Fibroblast of skin of left biceps (primary cell): ENCODE measurements around the gene PARD3B.

ENCODE experiments used
- DNase-seq, 2 experiments: peaks; one replicate each; pipeline ENCODE4 v3.0.0-alpha.2; 2013; ENCODE audit warnings: low read depth in 2 of 2

Gene PARD3B

DNA sequence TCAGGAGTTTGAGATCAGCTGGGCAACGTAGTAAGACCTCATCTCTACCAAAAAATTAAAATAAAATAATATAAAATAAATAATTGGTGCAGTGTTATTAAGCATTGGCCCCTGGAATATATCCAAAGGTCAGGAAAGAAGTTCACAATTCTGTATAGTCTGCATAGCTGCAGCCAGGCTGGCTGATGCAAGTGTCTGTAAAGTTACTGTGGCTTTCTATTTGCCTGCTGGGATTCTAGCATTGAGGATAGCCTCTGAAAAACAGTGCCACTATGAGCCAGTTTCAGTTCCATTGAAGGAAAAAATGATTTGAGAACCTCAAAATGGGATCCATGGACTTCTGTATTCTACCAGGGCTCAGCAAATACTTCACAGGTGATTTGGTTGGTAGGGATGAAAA, 208.6 kb downstream of the PARD3B start:
- peak; percentile 36 to 50 for DNase-seq

DNA sequence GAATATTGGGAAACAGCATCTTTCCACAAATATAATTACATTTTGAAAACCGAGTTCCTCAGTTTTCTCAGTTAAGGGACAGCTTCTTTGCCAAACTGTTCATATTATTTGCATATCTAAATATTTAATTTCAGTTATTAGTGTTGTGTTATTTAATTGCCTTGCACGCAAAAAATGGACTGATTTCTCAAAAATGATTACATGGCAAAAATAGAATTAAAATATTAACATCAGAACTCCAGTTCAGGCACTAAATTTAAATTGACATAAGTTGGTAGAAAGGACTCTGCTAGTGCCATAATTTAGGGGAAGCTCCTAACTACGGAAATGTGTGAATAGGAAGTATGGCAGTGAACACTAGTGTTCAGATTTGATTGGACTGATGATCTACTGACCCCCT, 209.6 kb downstream of the PARD3B start:
- DNase-seq = no peak

DNA sequence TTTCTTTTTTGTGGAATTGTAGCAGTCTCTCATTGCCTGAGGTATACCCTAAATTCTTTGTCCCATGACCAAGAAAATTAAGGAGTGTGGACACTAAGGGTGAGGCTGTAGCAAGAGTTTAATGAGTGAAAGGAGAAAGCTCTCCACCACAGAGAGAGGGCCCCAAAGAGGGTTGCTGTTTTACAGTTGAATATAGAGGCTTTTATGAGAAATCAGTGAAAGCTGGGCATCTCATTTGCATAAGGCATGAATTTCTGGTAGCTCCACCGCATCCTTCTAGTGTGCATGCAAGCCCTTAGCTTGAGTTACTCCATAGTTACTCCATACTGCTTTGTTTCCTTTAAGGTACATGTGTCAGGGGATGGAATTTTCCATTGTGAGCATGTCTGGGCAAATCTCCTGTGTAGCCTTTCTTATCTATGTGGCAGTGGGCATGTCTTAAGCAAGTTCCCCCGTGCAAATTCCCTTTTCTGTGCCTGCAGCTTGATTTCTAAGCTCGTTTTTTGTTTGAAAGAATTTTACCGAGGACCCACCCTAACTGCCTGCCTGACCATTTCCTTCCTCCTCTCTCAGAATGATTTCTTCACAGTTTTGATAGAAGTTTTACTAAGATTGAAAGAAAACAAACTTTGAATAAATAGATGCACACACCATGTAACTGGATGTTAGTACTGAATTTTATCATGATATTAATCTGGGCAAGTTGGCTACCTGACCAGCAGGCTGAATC, 218.9 kb downstream of the PARD3B start:
- DNase-seq = no peak

DNA sequence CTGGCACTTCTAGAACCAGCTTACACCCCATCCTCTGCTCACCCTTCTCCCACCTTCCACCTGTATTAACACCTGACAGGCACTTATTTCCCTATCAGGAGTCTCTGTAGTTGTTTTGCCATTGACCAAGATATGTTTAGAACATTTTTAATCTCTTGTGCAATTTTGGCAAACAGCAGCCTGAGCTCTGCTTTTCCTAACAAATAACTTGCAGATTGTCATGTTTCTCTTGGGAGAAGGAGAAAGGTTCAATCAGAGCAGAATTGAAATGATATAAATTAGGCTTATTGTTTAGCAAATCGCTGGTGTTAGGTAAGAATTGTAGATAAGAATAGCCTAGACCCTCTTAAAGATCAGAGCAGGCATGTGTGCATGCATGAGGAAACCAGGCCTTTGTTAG, 225.5 kb downstream of the PARD3B start:
- DNase-seq = no peak

DNA sequence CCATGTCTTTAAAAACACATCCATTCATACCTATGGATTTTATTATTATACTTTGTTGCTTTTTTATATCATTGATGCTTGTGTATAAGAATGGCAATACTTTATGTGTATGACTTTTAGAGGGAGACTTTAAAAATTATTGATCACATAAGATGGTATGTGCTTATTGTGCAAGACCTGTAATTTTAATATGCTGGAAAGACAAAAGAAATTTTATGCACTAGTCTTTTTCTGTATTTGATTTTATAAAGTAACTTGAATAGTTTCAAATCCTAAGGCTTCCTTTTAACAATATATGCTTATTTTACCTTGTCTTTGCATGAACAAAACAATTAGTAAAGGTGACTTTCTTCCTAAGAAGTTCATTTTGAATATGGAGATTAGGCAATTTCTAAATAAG, 226.4 kb downstream of the PARD3B start:
- no peak for DNase-seq

DNA sequence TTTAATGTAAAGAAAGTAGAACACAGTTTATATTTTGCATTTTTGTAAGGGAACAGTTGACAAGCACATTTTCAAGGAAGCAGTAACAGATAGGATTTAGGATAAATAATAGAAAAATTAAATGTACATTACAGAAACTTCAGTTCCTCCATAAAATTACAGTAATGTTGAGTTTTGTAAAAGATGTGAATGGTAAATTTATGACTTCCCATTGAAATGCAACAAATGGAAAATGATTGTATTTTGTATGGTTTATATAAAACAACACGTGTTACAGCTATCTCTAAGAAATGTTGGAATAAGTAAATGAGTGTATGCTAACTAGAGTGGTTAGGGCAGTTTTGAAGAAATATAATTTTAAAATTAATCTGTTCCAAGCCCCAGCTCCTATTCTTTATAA, 227.3 kb downstream of the PARD3B start:
- no peak for DNase-seq

DNA sequence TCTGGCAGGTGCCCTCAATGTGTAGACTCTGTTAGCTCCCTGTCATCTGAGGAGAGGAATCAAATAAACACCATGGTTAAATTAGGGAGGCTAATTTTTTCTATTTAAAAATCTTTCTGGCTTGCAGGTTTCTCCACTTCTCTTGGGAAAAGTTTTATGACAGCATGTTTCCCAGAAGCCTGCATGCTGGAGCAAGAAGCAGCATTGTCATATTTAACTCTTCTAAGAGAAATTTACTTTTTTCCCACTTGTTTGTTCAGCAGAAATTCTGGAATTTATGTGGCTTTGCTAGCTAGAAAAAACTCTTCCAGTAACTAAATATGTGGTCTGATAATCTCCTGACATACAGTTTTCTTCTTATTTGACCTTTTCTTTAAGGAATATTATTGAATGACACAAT, 230.5 kb downstream of the PARD3B start:
- no peak for DNase-seq

DNA sequence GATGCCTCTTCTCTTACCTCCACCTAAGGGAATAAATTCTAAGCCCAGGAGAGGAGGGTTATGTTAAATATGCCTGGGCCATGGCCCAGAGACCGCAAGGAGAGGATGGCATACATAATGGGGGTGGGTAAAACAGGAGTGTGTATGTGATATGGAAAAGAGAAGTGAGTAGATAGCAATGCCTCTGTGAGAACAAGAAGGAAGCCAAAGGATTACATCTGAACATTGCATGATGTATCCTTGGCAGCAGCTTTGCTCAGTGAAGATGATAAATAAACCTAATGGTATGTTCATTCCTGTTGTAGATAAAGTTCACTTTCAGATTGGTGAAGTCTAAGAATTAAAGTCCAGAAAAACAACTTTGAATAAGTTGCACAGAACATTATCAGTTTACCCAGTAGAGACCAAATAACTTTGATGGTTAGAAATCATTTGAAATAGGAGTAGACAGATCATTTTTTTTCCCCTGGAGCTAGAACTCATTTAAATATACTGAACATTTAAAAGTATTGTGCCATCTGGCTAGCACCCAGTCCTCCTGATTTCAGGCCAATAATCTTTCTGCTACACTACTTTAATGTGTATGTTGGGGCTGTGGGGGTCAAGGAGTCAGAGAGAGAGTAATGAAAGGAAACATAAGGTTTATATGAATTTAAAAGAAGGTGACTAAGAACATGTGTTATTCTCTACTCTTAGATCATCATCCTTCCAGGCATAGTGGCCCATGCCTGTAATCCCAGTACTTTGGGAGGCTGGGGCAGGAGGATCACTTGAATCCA, 231.7 kb downstream of the PARD3B start:
- no peak for DNase-seq

DNA sequence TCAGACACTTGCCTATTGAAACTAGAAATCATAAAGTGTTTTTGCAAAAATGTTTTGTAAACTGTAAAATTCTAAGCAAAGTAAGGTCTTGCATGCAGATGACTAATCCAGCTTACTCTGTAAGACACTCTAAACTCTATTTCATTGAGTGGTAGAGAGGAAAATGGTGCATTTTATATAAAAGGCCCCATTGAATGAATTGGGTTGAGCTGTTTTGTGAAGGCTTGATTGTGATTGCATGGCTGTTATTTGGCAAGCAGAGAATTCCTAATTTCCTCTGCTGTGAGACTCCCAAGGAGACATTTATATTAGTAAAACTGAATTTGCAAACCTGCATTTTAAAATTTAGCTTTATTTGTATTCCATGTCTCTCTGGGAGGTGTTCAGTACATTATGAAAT, 234.5 kb downstream of the PARD3B start:
- DNase-seq = no peak

DNA sequence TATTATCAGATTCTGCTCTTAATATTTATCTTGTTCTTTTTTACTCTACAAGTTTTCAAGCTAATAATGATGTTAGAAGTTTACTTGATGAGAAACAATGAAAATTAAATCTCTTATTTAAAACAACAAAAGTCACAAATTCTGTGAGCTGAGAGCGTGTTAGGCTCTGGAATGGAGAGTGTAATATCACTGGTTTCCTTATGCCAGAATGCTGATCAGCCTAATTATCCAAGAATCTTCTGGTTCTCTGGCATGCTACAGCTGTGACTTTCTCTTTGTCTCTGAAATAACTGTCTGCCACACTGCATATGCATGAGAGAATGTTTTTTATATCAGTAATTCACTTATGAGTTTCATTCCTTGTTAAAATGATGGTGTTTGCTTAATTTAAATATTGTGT, 236.7 kb downstream of the PARD3B start:
- DNase-seq = no peak

DNA sequence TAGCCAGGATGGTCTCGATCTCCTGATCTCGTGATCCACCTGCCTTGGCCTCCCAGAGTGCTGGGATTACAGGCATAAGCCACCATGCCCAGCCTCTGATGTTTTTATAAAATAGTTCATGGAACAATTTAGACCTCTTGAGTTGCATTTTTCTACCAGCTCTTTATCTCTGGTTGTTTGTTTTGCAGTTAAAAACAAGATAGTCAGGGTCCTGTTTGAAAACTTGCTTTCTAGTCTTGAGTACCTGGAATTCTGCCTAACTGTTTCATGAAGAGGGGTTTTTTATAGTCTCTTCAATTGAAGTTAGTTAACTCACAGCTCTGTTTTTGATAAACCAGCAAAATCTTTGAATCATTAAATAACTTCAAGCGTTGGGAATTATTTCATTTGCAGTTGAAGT, 244.8 kb downstream of the PARD3B start:
- DNase-seq = no peak

DNA sequence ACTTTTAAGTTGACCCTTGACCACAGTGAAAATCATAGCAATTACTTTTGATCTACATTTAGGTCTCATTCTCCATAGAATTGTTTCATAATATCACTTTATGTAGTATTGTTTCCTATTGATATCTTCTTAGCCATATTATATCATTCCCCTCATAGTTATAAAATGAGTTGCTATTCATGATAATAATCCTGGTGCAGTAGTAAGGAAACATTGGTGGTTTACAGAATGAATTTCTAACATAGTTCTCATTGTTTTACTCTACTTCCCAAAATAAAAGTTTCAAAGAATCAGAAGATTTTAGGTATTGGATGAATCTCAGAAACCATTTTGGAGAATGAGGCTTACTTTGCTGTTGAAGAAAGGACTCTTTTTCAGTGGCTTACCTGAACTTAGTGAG, 246.0 kb downstream of the PARD3B start:
- DNase-seq = no peak

DNA sequence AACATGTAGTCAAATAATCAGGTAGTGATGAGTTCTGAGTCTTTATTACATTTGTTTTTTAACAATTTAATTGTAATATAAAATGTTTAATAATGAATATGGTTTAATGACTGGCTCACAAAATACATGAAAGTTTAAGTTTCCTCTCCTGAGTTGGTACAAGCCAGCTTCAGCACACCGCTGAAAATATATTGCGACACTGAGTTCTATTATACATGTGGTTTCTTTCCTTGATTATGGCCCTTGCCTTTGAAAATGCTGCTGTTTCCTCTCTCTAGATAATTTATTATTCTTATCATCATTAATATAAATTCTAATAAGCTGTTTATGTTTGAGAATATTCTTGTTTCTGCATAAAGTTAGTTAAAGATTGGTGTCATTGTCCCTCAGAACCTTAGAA, 249.3 kb downstream of the PARD3B start:
- no peak for DNase-seq

DNA sequence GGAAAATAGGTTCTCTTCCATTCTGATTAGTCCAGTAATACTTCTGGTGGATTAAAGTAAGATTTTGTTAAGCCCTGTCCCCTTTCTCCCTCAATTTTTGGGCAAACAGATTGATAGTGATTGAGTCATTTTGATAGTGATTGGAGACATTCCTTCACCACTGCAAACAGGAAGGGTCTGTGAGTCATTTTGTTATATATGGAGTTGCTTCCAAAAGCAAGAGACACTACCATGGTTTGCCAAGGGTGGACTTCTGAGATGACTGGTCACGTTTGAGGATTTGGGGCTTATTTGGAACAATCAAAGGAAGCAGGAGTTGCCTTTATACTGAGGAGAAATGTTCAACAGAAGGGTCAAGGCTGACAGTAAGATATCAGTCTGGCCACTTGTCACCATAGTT, 249.9 kb downstream of the PARD3B start:
- DNase-seq = no peak

DNA sequence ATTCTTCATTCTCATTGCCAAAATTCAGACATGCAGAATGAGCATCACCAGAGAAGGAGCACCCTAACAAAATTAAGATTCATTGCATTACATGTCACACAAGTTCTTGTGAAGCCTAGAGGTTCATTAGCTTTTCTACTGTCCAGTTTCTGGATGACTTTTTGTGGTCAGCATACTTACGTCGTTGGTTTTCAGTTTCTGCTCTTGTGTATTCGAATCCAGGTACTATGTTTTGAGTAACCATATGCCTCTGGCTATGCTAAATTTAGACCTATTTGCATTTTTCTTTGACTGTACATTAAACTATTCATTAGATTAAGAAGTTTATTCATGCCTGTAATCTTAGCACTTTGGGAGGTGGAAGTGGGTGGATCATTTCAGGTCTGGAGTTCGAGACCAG, 251.3 kb downstream of the PARD3B start:
- DNase-seq = no peak

DNA sequence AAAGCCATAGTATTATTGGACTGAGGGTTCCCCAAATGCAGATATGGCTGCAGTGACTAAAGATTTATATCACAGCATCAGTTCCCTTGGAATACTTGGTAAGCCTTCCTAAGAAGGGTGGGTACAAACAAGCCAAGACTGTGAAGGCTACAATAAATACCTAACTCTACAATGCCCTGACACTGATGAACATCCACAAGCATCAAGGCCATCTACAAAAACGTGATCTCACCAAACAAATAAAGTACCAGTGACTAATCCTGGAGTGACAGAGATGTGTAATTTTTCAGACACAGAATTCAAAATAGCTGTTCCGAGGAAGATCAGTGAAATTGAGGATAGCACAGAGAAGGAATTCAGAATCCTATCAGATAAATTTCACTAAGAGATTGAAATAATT, 254.5 kb downstream of the PARD3B start:
- DNase-seq = no peak

DNA sequence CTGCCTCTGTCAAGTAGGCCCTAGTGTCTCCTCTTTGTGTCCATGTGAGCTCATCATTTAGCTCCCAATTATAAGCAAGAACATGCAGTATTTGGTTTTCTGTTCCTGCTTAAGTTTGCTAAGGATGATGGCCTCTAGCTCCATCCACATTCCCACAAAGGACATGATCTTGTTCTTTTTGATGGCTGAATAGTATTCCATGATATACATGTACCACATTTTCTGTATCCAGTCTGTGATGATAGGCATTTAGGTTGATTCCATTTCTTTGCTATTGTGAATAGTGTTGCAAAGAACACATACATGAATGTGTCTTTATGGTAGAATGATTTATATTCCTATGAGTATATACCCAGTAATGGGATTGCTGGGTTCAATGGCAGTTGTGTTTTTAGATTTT, 263.2 kb downstream of the PARD3B start:
- no peak for DNase-seq

DNA sequence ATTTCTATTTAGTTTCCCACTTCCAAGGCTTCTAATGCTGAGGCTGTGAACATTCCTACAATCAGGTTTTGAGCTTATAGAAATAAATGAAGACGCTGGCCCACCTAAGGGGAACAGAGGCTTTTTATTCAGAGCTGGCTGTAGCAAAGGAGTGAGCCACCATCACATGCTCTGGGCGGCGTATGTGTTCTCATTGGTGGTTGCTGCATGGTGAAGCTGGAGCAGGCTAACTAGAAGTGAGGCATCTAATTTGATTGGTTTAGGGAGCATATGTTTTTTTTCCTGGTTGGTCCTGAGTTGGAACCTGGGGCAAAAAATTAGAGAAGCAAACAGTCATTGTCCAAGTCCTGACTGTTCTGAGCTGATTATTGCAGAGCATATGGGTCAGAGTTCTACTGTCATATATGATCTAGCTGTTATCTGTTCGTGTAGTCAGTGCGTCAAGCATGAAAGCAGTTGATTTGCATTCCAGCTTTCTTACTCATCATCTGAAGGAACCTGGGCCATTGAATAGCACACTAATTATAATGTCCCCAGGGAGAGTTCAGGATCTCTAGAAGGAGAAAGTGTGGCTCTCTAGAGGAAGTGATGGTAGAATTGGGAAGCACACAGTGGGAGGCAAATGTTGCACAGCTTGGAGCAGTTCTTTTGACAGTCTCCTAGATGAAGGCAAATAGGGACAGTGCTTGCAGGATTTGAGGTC, 279.6 kb downstream of the PARD3B start:
- DNase-seq = no peak

DNA sequence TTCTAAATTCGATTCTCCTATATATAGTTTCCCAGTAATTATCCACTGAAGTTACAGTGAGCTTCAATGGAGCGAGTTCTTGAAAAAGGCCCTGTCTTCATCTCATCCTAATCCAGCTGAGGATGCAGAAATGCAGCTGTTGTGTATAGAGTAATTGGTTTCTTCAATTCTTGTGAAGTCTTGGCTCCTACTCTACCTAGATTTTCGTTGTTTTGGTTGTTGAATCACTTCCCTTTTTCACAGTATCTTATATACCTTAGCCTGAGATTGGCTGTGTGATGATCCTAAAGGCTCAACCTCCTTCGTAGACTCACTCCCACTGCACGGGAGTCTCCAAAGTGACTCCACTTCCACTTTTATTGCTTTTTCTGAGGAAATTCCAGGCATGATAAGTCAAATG, 280.4 kb downstream of the PARD3B start:
- no peak for DNase-seq

DNA sequence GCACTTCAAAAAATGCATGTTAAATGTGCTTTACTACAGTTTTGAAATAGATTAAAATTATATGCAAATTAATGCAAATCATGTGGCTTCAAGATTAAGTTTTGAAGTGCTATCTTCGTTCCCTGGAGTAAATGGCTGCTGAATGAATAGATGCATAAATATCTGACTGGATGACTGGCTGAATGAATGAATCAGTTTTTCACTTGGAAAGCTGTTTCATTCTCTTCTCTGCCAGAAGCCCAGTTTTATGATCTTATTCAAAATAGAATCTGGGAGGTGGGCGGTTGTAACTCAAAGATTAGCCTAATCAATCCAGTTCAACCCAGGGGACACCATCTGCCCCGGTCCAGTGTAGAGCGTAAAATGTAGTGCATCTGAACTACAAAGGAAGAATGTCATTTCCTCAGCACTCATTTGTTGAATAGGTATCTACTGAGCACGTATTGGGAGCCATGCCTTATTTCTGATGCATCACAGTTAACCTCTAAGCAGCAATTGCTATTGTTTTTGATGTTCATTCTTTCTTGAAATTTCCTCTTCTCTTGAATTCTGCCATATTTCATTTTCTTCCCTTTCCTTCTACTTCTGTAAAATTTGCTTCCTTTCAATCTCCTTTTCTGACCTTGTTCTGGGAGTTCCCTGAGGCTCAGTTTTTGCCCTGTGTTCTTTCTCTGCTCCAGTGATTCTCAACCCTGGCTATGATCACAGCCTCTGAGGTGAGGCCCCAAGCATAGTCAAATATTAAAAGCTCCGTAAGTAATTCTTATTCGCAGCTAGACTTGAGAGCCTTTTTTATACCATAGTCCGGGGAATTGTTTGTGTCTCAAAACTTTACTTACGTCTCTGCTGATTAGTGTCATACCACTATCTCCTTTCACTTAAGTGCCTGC, 282.7 kb downstream of the PARD3B start:
- no peak for DNase-seq

DNA sequence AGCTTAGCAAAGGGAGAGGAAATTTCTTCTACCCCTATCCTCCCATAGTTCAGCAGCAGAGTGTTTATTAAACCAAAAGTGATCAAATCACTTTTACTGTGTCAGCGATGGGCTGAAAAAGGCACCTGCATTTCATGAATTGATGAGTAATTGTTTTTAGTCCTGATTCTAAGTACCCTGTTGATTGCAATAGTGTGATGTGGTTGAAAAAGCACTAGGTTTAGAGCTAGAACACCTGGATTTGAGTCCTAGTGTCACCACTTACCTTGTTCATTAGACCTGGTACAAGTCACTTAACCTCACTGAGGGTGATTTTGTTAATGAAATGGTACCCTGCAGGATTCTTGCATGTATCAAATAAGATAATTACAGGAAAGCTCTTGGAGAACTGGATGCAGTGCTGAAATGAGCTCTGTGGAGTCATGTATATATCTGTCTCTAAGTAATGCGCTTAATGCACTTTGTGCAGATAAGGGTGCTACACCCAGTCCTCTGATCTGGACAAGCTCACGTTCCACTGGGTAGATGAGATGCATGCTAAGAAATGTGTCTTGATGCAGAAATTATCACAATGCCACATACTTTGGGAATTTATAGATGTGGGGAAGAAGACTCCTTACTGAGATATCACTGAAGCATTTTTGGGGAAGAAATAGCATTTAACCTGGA, 289.6 kb downstream of the PARD3B start:
- no peak for DNase-seq
